HG02852 (cell line): ENCODE measurements around the gene TSPAN9.

Experiments
- ATAC-seq: cut with Tn5 transposase; IDR thresholded peaks from one replicate; pipeline ENCODE4 v1.9.1; 2021; ENCODE audit warnings: mild to moderate bottlenecking, moderate library complexity; ENCODE audit not compliant: unreplicated experiment

Gene TSPAN9

DNA sequence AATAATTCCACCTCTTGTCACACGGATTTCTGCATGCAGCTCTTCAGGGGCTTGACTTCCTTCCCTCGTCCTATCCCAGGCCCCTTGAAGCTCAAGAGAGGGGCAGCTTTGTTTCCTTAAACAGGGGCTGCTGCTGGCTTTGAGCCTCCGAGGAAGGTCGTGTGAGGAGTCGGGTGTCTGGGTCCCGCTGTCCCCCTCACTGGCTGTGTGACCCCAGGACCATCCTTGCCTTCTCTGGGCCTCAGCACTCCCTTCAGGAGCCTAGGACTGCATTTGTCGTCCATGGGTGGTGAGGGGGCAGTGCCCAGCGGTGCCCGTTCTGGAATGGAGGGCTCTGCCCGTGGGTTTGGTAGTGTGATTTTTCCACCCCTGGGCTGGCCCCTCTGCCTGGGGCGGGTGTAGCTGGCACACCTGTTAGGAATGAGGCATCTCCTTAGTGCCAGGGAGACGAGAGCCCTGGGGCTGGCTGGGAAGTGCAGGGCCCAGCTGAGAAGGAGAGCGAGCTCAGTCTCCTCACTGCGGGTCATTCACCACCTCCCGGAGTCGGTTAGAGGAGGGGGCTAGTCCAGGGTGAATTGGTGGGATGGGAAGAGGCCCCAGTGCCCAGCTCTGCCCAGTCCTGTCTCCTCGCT lies 60.8 kb downstream of the TSPAN9 start:
- no peak for ATAC-seq

DNA sequence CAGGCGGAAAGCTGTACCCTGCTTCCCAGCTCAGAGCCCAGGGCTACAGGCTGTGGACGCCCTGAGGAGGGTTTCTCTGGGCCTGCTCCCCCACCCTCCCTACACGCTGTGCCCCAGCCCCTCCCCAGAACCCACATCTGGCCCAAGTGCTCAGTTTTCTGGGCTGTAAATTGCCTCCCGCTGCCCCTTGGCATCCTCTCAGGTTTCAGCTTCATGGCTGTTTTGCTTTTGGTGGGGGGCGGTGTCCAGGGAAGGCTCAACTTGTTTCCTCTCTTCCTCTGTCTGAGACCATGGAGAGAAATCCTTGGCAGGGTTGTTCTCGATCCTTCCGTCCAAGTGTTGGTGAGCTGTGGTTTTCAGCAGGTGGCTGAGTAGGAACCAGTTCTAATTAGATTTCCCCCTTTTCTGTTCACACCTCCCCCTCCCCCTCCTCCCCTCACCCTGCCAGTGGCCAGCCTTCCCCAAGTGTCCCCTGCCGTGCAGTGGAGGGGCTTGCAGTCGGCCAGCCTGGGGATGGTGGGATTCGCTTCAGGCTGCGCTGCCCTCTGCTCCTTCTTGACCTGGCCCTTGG lies 61.8 kb downstream of the TSPAN9 start:
- no peak for ATAC-seq

DNA sequence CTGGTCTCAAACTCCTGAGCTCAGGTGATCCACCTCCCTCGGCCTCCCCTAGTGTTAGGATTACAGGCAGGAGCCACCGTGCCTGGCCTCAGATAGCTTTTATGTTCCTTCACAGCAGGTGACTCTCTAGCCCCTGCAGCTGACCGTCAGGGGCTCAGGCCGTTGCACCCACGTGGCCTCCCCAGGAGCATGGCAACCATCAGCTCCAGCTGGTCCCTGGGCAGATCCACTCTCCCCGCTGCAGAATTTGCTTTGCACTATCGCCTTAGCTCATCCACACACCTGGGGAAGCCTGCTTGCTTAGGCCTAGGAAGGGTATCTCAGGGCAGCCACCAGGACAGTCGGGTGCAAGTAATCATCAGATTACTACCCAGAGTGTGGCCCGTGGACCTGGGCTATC lies 62.6 kb downstream of the TSPAN9 start:
- no peak for ATAC-seq

DNA sequence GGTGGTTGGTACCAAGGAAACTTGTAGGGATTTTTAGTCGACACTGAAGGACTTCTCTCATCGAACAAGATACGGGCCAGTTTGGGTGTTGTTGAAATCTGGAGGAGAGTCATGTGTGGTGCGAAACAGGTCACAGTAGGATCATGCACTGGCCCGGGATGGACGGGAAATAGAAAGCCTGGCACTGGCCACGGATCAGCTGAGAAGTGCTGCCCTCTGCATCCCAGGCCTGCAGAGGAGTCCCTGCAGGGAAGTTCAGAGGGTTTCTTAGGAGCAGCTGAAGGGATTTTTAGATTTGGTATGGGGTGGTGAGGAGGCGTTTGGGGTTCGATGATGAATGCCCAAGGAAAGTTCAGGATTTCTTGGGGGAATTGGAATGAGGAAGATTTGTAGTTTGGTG lies 63.1 kb downstream of the TSPAN9 start:
- no peak for ATAC-seq

DNA sequence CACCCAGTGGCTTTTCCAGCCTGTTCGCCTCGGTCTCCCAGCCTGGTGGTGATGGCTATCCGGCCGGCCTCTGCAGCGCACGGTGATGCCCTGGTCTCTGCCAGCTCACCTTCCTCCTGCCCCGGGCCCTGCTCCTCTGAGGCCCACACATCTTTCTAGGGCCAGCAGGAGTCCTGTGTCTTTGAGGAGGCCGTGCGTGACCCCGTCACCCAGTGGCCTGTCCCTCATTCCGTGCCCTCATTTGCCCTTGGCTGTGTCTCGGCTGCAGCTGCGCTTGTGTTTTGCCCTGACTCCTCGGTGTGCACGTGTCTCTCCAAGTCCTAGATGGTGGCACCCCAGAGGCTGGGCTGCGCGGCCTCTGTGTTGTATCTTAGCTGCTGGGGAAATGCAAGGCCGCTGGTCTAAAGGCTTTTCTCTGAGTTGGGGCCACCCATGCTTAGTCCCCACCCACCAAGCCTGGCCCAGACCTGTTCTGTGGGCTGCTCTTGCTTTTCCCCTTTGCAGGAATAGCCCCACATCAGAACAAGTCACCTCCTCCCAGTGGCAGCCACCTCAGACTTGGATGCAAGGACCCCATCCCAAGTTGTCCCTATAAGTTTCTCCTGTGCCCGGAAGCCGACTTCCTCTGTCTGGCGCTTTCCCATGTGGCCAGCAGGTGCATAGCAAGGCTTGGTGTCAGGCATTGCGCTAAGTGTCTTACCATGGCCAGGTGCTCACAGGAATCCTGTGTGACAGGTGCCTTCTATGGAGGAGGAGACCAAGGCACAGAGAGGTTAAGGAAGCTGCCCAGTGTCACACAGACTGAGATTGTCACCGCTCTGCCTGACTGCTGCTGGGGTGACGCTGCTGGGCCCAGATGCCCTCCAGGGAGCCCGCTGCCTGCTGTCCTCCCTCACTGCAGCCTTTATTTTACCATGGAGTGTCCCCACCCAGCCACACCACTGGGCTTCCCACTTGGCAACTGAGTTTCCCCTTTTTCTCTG lies 64.5 kb downstream of the TSPAN9 start:
- no peak for ATAC-seq

DNA sequence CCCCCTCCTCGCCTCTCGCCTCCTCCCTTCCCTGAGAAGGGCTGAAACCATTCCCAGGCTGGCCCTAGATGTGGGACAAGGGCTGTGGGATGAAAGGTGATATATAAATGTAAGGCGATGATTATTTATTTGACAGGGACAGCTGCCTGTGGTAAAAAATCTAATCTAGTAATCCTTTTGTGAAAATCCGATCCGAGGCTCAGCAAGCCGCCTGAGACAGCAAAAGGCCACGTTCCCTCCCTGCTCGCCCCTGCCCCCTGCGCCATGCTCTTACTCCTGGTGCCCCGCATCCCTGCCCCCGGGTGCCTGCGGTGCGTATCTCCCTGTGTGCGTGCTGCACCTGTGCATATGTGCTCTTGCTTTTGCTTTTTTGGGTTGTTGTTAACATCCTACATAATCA lies 65.2 kb downstream of the TSPAN9 start:
- ATAC-seq = no peak

DNA sequence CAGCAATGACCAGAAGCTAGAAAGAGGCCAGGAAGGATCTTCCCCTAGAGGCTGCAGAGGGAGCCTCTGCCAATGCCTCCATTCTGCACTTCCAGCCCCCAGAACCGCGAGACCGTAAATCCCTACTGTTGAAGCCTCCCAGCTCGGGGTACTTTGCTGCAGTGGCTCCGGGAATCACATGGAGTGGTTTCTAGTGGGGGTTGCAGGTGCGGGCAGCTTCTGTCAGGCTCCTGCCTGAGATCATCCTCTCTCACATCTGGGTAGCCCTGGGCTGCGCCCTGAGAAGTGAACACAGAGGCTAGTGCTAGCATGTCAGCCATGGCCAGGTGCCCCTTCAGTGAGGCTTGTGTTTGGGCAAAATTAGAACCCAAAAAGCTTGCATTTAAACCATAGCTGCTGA lies 67.3 kb downstream of the TSPAN9 start:
- no peak for ATAC-seq

DNA sequence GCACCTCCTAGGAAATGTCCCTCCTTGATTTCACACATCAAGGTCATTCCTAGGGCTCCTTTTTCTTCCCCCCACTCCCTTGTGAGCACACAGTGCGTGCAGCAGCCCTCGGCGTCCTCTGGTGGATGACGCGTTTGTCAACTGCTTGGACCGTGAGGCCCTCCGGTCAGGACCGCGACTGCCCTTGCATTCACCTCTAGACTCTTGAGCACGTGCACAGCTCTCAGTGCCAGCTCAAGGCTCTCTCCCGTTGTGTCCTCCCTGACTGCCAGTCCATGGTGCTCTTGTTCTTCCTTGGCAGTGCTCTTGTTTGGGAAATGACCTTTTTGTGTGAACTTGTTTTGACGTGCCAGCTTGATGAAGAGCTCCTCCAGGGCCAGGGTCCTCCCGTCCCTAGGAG lies 67.9 kb downstream of the TSPAN9 start:
- no peak for ATAC-seq

DNA sequence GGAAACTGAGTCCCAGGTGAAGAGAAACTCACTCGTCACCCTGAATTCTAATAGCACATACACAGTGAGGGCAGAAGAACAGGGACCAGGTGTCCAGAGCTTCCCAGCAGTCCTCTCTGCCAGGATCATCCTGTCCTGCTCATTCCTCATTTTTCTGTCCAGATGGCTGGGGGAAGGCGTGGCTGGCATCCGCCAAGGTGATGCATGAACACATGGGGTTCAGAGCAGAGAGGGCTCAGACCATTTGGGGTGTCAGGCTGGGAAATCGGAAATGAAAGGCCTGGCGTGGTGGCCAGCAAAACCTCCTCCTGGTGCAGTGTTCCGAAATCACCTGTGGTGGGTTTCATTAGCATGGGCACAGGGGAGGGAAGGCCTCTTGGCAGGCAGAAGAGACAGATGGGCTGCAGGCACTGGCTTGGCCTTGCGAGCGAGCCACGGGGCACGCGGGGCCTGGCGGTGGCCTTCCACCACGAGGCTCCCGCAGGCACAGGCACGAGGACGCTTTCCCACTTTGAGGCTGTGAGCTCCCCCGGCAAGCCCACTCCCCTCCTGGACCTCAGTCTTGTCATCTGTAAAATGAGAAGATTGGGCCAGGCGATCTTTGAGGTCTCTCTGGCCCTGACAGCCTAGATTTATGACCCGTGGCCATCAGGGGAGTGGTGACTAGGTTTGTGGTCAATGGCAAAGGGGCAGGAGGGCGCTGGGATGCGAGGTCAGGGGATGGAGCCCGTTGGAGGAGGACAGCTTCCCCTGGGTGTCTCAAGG lies 68.5 kb downstream of the TSPAN9 start:
- no peak for ATAC-seq

DNA sequence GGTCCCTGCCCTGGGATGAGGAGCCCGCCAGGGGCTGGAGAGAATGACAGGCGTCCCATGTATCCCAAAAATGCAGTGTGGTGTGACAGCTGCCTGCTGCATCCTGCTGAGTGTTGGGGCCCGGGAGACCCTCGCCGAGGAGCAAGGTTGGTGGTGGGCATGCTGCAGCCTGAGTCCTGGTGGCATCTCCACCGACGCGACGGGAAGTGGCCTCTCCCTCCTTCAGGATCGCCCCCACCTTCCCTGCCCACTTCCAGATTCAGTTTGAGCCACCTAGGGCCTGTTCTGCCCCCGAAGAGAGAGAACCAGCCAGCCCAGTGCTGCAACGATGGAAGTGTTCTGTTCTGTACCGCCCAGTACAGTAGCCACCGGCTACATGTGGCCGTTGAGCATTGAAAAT lies 70.1 kb downstream of the TSPAN9 start:
- no peak for ATAC-seq

DNA sequence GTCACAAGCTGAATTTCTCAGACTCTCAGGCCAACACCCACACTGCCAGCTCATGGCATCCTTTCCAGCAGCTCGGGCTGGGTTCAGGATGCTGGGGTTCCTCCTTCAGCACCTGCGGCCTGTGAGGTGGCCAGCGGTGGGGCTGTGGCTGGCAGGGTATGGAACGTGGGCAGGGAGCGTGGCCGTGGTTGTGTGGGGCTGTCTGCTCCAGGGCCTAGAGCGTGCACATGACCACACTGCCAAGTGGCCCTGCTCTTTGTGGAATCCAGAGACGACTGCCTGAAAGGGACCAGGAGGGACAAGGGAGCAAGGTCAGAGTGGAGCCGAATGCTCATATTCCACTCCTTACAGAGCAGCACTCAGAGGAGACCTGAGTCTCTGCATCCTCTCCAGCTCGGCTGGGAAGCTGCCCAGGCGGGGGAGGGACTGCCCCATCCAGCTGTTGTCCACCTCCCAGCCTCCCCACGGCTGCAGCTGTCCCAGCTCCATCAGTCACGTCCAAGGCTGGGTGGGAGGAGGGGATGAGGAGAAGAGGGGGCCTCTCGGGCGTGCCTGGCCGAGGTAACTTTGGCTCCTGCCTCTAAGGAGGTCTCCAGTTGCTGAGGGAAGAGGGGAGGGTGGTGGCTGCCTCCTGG lies 71.3 kb downstream of the TSPAN9 start:
- no peak for ATAC-seq

DNA sequence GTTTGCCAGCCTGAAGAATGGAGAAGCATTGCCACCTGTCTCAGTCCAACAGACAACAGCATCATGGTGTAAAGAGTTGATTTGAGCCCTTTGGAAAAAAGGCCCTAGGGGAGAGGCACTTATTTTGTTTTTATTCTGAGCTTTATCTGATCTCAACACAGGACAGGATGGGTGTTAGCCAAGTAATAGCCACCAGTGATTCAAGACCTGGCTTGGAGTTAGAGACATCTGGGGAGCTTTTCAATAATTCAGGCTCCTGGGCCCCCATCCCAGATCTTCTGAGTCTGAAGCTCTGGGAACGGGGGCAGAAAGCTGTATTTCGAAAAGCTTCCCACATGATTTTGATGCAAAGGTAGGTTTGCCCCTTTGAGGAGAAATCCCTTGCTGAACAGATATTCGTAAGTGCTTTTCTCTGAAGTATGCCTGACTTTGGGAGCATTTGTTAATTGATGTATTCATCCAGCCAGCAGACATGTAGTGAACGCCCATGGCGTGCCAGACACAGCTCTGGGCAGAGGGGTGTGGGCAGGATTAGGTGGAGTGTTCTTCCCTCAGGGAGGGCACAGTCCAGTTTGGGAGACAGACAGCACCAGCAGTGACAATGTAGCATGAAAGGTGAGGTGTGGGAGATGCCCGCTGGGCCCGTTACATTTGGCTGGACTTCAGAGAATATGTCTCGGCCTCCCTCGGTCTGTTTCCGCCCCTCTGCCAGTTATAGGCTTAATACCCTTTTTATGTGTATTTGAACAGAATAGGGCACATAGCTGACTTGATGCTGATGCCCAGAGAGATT lies 72.5 kb downstream of the TSPAN9 start:
- no peak for ATAC-seq

DNA sequence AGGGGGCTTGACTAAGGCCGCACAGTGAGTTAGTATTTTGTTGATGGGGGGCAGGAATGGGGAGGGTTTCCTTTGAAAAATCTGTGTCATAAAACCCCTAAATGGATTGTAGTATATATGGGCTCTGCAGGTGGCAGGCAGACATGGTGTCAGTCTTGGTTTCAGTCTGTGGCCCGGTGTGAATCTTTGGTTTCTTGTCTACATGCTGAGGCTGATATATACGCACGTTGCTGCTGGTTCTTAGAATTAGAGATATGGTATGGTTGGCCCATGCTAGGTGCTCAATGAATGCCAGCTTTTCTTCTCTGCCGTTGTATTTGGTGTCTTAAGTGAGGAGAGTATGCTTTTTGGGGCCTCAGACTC lies 73.1 kb downstream of the TSPAN9 start:
- ATAC-seq = no peak

DNA sequence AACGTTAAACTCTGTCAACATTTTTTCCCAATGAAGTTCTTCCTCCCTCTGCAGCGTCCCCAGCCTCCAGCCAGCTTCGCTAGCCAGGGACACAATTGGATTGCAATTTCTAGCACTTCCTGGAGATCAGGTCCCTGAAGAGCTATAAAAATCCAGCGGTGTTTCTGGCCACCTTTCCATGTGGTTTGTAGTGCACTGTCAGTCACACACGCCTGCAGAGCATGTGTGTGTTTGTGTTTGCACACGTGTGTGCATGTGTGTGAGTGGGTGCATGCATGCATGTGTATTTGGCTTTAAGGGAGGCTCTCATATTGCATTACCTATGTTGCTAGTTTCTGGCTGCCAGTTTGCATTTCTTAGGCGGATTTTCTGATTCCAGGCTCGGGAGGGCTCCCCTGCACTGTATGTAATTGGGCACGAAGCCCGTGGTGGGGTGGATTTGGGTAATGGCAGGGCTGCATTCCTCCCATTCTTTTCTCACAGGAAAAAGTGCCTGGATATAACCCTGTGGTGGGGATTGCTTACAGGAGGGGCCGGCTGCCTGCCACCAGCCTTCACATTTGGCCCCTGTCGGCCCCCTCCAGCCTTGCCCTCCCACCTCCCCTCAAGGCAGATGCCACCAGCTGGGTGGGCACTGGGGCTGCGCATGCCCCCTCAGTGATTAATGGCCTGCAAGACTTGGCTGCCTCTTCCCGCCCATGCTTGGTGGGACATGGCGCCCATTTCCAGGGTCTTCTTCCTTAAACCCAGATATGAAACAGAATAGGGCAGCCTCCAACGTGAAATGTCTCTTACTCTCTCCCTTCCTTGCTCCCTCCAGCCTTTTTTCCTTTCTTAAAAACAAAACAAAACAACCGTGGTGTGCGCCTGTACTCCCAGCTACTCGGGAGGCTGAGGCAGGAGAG lies 74.0 kb downstream of the TSPAN9 start:
- no peak for ATAC-seq

DNA sequence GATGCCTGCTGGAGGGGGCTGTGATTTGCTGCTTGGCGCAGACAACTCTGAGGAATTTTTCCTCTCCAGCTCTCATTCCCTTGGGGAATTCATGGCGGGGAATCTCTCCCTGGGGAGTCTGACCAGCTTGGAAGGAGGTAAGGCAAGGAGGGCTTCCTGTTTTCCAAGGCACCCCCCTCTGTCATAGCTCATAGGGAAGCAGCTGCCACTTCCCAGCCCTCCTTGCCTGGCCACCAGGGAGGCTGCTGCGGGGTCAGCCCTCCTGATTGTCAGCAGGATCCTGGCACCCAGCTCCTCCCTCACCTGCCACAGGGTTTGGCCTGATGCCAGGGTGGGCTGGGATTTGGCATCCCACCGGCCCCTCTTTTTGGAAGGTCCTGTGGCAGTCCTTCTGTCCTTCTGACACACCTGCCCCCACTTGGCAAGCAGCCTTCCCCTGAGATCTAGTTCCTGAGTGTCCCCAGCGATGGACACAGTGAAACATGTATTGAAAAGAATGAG lies 74.9 kb downstream of the TSPAN9 start:
- ATAC-seq = no peak

DNA sequence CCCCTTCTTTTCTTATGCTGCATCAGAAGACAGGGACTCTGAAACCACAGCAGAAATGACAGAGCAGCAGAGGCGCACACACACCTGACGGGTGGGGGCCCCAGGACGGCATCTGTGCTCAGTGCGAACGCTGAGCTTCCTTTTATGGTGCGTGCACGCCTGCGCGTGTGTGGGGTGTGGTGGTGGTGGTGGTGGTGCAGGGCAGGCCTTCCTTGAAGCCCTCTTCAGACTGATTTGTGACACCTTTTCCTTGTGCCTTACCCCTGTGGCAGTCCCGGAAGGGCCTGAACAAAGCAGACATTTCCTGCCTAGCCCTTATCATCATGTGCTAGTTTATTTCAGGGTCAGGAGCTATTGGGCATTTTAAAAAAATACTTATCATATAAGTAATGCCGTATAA lies 75.7 kb downstream of the TSPAN9 start:
- ATAC-seq = no peak

DNA sequence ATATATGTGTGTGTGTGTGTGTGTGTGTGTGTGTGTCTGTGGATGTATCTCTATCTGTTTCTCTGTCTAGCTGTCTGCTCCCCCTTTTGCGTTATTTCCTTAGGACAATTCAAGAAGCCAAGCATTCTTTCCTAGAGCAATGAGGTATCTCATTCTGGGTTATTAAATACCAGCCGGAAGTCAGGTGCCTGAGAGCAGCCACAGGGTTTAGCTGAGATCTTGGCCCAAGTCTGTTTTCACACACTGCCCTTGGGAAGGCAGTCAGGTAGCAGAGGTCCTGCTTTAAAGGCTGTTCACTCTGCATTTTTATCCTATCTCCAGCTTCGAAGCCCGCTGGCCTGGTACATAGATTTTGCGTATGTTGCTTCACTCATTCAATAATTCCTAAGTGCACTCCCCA lies 76.8 kb downstream of the TSPAN9 start:
- no peak for ATAC-seq

DNA sequence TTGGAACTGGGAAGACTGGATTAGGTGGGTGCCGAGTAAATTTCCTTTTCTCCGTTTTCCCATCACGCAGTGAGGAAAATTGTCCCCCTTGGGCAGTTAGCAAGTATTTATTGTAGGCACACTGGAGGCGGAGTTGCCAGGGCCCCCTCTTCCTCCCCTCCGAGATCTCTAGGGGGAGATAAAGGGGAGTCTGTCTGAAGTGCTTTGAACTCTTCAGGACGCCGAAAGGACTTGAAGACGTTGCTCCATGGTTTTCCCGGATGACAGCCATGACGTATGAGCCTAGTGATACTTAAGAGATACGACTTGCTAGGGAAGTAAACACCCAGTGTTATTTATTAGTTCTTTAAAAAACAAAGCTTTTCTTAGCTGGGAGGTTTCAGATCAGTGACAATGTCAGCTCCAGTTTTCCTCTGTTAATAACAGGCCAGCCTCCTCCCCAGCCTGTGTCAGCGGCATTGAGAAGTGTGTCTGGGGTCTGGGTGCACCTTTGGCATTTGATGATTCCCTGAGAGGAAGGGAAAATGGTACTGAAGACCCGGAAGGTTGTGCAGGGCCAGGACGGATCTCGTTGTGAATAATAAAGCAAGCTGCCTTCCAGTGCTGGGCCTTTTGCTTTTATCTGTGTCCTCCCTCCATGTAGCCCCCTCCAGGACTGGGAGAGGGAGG lies 78.7 kb downstream of the TSPAN9 start:
- no peak for ATAC-seq
